MM.1S (cell line): ENCODE data around the gene RASD2.

Source experiments
- EZH2 ChIP-seq: fragments of 300-600 bp; sonication (generic); optimal IDR thresholded peaks from 2 replicates; pipeline ENCODE3; 2017; ENCODE audit warnings: low read depth, mild to moderate bottlenecking, antibody characterized with exemption, low read length, mixed read lengths
- EZH2phosphoT487 ChIP-seq: fragments of 300-600 bp; sonication (generic); IDR thresholded peaks from 2 replicates; pipeline ENCODE4 v1.6.1; 2018; ENCODE audit warnings: antibody characterized with exemption, low read length
- TF ChIP-seq, protein P1 (sequence below): fragments of 300-600 bp; sonication (generic); IDR thresholded peaks from 2 replicates; pipeline ENCODE4 v1.5.1; 2016; ENCODE audit warnings: antibody characterized with exemption, low read length, mixed read lengths

DNA sequence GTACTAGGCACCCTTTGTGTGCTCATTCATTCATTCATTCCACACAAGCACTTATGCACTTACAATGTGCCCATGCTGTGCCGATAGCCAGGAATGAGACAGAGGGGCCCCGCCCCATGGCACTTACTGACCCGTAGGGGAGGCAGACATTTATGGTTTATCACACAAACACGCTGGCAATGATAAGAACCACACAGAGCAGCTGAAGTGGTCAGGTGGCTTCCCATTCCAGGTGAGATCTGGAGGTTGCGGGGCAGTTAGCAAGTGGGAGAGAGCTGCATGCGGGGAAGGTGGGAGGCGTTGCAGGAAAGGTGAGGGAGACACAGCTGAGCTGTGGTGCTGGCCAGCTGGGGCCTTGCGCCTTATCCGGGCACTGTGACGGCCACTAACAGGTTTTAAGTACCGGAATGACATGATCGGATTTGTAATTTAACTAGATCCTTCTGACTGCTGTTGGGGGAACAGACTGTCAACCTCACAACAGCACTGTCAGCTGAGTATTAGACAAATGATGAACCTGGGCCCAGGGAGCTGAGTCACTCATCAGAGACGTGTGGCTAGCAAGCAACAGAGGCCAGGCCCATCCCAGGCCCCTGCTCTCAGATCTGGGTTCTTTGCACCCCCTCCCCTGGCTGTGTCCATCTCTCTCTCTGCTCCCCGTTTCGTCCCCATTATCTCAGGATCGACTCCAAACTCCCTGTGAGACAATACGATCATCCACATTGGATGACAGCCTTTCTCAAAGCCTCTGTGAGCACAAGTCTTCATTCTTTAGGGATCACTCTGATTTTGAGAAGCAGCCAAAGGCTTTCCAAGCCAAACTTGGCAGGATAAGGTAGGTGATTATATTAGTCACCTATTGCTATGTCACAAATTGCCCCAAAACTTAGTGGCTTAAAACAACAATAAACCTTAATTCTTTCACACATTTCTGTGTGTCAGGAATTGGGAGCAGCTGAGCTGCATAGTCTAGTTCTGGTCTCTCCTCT, 28.4 kb downstream of the RASD2 start:
- TF ChIP-seq EZH2, result no peak
- TF ChIP-seq, protein P1, sequence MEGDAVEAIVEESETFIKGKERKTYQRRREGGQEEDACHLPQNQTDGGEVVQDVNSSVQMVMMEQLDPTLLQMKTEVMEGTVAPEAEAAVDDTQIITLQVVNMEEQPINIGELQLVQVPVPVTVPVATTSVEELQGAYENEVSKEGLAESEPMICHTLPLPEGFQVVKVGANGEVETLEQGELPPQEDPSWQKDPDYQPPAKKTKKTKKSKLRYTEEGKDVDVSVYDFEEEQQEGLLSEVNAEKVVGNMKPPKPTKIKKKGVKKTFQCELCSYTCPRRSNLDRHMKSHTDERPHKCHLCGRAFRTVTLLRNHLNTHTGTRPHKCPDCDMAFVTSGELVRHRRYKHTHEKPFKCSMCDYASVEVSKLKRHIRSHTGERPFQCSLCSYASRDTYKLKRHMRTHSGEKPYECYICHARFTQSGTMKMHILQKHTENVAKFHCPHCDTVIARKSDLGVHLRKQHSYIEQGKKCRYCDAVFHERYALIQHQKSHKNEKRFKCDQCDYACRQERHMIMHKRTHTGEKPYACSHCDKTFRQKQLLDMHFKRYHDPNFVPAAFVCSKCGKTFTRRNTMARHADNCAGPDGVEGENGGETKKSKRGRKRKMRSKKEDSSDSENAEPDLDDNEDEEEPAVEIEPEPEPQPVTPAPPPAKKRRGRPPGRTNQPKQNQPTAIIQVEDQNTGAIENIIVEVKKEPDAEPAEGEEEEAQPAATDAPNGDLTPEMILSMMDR, result no peak
- no peak for TF ChIP-seq EZH2phosphoT487
